ENCODE data around the gene TIAM2.

- TF ChIP-seq CTCF (IDR thresholded peaks at IDR 0.05; ENCODE audit: low read length): no peak
- TF ChIP-seq EZH2 (optimal IDR thresholded peaks at IDR 0.05; ENCODE audit: low read depth, low read length): no peak
Measured at GRCh38 chr6:155278319-155279049, 283.4 kb downstream of the TIAM2 start.

All from MM.1S (cell line).